CD4-positive, alpha-beta T cell treated with Interleukin-6 at 100 ng/mL for 8 hours (primary cell): Measurements from ENCODE around the gene SLC7A9.
"Not testable (repeated sequence)": the region's sequence is repeated elsewhere in the genome, so short reads cannot be mapped to it uniquely, and the experiment has no call there.

Experiments
- DNase-seq: peaks from one replicate; pipeline ENCODE4 v3.0.0-alpha.2; 2020; ENCODE audit warnings: mixed read lengths, low spot score

Gene SLC7A9

DNA sequence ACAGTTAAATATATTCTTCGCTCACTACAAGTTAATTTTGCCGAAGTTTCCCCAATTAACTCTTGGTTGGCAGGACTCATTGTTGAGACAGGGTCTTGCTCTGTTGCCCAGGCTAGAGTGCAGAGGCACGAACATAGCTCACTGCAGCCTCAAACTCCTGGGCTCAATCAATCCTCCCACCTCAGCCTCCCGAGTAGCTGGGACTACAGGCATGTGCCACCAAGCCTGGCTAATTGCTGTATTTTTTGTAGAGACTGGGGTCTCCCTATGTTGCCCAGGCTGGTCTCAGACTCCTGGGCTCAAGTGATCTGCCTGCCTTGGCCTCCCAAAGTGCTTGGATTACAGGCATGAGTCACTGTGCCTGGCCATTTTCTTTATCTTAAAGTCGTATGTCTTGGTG lies 15.7 kb upstream of the SLC7A9 start:
- not testable (repeated sequence) for DNase-seq

DNA sequence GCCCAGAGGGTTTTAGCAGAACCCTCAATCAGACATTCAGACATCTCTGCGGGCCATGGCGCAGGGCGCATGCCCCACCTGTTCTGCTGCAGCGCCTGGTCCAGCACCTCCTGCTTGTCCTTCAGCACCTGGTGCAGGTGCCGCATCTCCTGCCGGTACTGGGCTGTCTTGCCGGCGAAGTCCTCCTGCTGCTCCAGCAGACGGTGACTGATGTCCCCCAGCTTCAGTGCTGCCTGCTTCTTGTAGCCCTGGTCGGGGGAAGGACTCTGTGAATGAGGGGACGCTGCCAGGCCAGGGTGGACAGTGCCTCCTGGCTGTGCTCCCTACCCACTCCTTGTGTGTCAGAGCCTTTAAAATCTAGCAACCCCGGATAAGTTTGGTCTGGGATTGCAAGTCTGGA lies 12.2 kb upstream of the SLC7A9 start:
- no peak for DNase-seq

DNA sequence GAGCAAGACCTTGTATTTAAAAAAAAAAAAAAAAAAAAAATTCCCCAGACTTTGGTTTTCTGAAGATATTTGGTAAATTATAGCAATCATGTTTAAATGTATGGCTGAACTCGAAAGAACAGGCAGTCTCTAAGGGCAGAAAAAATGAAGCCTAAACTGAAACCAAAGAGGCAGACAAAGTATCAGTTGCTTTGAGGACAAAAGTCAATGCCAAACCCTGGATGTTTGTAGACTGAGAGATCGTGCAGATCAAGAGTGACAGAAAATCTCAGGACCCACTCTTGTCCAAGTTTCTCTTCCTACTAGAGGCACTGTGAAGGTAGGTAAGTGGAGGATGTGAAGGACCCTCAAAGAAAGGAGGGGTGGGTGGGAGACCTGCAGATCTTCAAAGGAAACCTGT lies 11.1 kb upstream of the SLC7A9 start:
- DNase-seq, result no peak

- DNase-seq, result no peak
Observed at GRCh38 chr19:32879741-32880140, 10.2 kb upstream of the SLC7A9 start.

GRCh38 chr19:32878988-32879387 lies 9.4 kb upstream of the SLC7A9 start:
- DNase-seq, result no peak

DNA sequence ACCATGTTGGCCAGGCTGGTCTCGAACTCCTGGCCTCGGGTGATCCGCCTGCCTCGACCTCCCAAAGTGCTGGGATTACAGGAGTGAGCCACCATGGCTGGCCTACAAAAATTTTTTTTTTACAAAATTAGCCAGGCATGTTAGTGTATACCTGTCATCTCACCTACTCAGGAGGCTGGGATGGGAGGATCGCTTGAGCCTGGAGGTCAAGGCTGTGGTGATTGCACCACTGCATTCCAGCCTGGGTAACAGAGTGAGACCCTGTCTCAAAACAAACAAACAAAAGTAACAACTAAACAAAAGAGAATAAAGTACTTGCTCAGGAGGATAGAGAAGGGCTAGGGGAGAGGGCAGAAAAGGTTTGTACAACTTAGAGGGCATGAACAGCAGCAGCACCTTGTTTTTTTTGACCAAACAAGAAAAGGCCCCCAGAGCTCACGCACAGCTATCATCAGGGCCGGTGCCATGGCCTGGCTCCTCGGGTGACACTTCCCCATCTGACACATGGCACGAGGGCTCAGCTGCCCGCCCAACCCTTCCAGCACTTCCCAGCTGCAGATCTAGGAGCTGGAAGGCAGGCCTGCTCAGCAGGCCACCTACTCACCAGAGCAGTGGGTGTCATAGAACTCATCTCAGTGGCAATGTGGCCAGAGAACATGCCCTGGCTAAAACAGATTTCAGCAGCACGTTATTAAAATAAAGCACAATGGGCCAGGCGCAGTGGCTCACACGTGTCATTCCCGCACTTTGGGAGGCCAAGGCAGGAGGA lies 8.6 kb upstream of the SLC7A9 start:
- DNase-seq, result no peak

- no peak for DNase-seq
Observed at GRCh38 chr19:32877323-32877912, 7.9 kb upstream of the SLC7A9 start.

DNA sequence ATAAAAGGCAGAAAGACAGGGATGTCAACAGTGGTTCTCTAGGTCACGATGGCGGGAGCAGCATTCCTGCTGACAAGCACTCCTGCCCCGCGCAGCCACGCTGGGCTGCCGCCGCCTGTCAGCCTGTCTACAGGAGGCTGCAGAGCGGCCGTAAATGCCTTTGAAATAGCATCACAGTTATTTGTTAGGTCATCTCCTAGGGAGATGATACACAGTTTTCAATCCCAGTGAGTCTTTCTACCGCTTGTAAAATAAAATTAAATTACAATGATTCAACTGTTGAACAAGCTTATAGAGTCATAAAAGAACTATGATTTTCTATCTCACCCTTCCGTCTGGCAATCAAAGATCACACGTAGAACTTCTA lies 7.3 kb upstream of the SLC7A9 start:
- no peak for DNase-seq

- no peak for DNase-seq
Observed at GRCh38 chr19:32876236-32876918, 6.8 kb upstream of the SLC7A9 start.

DNA sequence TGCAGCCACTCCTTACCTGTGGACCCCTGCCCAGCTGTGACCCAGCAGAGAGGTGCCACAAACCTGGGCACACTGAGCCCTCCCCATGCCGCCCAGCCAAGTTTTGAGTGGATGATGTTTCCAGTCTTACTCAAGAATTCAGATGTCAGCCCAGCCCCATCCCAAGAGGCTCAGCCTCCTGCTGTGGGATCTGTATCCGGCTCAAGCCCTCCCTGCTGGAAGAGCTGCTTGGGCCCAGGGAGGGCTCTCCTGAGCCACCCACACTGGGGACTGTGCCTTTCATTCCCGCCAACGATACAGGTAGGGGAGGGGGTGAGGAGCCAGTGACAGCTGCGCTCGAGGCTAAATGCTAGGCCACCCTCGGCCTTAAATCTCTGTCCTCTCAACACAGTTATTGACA lies 5.9 kb upstream of the SLC7A9 start:
- DNase-seq, result no peak

GRCh38 chr19:32874605-32875004 lies 5.0 kb upstream of the SLC7A9 start:
- DNase-seq, result no peak

DNA sequence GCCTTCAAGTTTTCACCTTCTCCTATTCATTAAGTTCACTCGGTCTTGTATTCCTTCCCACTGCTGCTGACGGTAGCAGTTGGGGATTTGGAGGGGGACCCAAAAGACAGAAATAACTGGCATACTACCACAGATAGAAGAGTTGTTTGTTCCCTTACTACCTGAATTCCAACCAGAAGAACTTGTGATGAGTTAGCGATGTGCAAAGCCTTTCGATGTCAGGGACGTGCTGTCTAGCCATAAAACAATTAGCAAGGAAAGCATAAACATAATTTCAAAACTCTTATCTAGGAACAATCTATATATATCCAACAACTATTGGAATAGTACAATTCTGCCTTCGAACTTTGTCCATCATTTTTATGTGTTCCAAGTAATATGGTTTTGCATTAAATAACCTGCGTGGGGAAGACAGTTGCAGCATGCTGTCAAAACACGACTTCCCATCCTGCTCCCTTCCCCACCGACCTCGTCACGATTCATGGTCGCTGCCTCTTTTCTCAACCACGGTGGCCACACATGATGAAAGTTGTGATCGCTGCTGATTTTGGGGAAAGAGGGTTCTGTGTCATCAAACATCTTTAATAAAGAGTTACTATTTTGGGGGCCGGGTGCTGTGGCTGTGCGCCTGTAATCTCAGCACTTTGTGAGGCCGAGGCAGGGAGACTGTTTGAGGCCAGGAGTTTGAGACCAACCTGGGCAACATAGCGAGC lies 3.8 kb upstream of the SLC7A9 start:
- no peak for DNase-seq

DNA sequence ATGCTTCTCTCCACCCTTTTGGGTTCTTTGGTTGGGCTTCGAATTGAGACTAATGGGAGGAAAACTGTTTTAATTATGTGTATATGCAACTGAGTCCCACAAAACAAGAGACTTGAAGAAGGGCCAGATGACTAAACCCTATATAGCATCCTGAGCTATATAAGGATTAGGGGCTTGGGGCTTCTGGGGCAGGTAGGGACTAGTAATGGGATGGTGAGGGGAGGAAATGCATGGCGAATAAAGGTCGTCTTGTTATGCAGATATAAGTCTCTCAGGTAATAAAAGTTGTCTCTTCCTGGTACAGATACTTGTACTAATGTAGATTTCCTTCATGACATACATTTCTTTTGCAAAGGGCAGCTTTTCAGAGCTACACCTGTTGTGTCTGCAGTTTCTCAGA lies 2.8 kb upstream of the SLC7A9 start:
- no peak for DNase-seq

GRCh38 chr19:32870981-32871451 lies 1.4 kb upstream of the SLC7A9 start:
- DNase-seq, result no peak

DNA sequence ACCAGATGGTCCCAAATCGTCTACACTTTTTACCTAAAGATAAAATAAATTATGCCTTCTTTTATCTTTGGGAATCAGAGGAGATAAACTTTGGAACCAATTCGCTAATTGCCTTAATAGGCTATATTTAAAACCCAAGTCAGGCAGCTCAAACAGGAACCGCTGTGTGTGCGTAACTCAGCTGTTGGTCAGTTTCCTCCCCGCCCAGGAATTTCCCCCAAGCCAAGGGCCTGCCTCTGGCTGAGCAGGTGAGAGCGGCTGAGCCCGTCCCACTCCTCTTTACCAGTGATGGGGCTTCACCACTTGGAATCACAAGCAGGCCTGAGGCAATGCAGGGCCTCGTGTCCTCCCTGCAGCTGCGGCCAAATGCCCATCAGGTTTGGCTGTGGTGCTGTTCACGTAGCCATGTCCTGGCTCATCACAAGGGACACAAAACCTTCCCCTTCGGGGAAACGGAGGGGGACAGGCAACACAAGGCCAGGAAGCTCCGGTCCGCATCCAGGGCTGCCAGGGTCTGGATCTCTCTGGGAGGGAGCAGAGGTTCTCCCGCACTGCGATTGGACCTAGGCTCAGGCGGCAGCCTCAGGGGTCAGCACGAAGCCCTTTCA lies 503 bp upstream of the SLC7A9 start:
- DNase-seq, result no peak

DNA sequence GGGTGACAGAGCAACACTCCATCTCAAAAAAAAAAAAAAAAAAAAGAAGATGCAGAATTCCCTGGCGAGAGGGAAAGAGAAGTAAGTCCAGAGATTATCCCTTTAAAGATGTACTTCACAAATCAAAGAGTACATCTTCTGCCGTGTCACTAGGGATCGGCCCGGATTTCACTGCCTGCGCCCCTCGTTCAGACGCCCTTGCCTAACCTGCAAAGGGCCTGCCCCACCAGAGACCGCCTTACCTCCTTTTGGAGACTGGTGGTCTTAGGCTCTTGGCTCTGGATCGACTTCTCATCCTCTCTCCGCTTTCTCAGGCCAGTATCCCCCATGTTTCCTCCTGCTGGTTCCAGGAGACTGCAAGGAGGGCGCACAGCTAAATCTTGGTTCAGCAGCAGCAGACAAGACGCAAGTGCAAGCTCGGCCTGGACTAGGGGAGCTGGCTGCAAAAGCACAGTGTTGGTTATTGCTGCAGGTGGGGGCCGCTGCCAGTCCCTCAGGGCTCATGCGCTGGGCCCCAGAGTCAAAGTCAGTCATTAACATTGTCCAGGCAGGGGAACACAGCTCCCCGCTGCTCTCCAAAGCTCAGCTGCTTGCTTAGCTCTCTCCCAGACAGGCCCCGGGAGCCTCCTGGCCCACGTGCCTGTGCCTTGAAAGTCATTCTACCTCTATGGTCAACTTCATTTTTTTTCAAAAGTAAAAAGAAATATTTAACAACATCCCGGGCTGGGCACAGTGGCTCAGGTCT lies 1.2 kb downstream of the SLC7A9 start:
- no peak for DNase-seq

GRCh38 chr19:32867436-32867835 lies 2.1 kb downstream of the SLC7A9 start:
- not testable (repeated sequence) for DNase-seq

- DNase-seq, result no peak
Observed at GRCh38 chr19:32866564-32867265, 2.9 kb downstream of the SLC7A9 start.

GRCh38 chr19:32866061-32866460 lies 3.5 kb downstream of the SLC7A9 start:
- no peak for DNase-seq

DNA sequence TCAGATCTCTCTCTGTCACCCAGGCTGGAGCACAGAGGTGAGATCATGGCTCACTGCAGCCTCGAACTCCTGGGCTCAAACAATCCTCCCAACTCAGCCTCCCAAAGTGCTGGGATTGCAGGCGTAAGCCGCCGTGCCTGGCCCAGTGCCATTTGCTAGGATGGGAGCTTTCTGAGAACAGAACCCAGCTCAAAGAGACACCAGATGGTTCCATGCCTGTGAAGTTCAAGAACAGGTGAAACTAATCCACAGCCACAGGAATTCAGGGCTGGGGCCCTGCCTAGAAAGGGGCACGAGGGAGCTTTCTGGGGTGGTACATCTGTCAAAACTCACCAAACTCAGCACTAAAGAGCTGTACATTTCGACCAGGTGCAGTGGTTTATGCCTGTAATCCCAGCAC lies 4.2 kb downstream of the SLC7A9 start:
- DNase-seq, result no peak
